ENCODE measurements around the gene TECRL. TPM values are rescaled to one million over a fixed set of nuclear protein-coding genes. Genes with fewer than 3 reads are reported as not detected.

The TECRL gene
- total and polyA plus RNA-seq, 2 experiments from 2014 or later: 0.10 to 0.21 TPM

DNA sequence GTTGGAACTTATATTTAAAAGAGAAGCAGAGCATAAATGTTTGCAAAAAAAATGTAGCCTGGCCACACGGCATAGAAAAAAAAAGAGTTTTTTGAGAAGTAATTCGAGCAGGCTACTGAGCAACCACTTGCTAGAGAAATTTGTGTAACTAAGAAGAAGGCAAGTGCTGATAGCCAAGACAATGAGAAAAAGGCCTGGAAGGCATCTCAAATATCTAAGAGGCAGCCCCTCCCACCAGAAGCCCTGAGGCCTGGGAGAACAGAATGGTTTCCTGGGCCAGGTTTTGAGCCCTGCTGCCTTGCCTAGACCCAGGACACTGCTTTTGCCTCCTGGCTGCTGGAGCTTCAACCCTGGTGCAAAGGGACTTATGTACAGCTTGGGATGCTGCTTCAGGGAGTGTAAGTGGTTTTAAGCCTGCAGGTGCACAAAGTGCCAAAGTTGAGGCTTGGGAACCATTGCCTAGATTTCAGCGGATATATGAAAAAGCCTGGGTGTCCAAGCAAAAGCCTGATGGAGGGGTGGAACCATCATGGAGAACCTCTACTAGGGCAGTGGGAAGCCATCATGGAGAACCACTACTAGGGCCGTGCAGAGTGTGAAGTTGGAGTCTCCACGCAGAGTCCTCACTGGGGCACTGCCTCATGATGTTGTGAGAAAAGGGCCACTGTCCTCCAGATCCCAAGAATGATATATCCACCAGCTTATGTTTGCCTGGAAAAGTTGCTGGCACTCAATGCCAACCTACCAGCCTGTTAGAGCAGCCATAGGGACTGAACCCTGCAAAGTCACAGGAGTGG lies 9.7 kb downstream of the TECRL start:
- no peak for TF ChIP-seq EZH2phosphoT487 (IDR thresholded peaks at IDR 0.05; ENCODE audit: low read depth, severe bottlenecking, unreplicated experiment)
- no peak for TF ChIP-seq EZH2 (IDR thresholded peaks at IDR 0.05; ENCODE audit: borderline replicate concordance)
- TF ChIP-seq, protein P1, sequence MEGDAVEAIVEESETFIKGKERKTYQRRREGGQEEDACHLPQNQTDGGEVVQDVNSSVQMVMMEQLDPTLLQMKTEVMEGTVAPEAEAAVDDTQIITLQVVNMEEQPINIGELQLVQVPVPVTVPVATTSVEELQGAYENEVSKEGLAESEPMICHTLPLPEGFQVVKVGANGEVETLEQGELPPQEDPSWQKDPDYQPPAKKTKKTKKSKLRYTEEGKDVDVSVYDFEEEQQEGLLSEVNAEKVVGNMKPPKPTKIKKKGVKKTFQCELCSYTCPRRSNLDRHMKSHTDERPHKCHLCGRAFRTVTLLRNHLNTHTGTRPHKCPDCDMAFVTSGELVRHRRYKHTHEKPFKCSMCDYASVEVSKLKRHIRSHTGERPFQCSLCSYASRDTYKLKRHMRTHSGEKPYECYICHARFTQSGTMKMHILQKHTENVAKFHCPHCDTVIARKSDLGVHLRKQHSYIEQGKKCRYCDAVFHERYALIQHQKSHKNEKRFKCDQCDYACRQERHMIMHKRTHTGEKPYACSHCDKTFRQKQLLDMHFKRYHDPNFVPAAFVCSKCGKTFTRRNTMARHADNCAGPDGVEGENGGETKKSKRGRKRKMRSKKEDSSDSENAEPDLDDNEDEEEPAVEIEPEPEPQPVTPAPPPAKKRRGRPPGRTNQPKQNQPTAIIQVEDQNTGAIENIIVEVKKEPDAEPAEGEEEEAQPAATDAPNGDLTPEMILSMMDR (IDR thresholded peaks at IDR 0.05; ENCODE audit: poor library complexity): no peak
- Histone ChIP-seq H3K4me3 (no peak overlapping the region), H3K9me3 (ENCODE audit: low read depth) (no peaks in the 10 kb centered on the region), H3K36me3 (replicated peaks; ENCODE audit: insufficient read depth, low read depth) (no peaks in the 10 kb centered on the region), H4K20me1 (ENCODE audit: insufficient read depth, poor library complexity, severe bottlenecking) (no peaks in the 10 kb centered on the region), H2AFZ (no peak overlapping the region), H3K4me1 (ENCODE audit: insufficient read depth) (no peaks in the 10 kb centered on the region), H3K4me2 (no peak overlapping the region), H3K27me3 (no peaks in the 10 kb centered on the region), H3K27ac (no peak overlapping the region), H3K79me2 (no peaks in the 10 kb centered on the region), H3K9me2 (replicated peaks; ENCODE audit: insufficient read depth) (no peaks in the 10 kb centered on the region)
- DNase-seq (ENCODE audit: low spot score): no peak
- WGBS (ENCODE audit: low lambda C conversion rate, missing lambda C conversion rate): 86% methylated on average over 5 of the region's 5 CpGs

GRCh38 chr4:64394469-64394868 lies 14.8 kb downstream of the TECRL start:
- no peaks in the 10 kb centered on the region for H3K9me3 ChIP-seq (ENCODE audit: low read depth)
- no peak for DNase-seq (ENCODE audit: low spot score)
- no peak overlapping the region for H3K4me3 ChIP-seq
- H3K4me1 ChIP-seq (ENCODE audit: insufficient read depth): no peaks in the 10 kb centered on the region
- no peak overlapping the region for H2AFZ ChIP-seq
- H4K20me1 ChIP-seq (ENCODE audit: insufficient read depth, poor library complexity, severe bottlenecking): no peaks in the 10 kb centered on the region
- H3K9me2 ChIP-seq (replicated peaks; ENCODE audit: insufficient read depth): no peaks in the 10 kb centered on the region
- no peak overlapping the region for H3K27ac ChIP-seq
- no peak overlapping the region for H3K4me2 ChIP-seq
- no peaks in the 10 kb centered on the region for H3K79me2 ChIP-seq
- no peaks in the 10 kb centered on the region for H3K36me3 ChIP-seq (replicated peaks; ENCODE audit: insufficient read depth, low read depth)
- TF ChIP-seq EZH2phosphoT487 (IDR thresholded peaks at IDR 0.05; ENCODE audit: low read depth, severe bottlenecking, unreplicated experiment): no peak
- TF ChIP-seq, protein P1 (IDR thresholded peaks at IDR 0.05; ENCODE audit: poor library complexity): no peak
- TF ChIP-seq EZH2 (IDR thresholded peaks at IDR 0.05; ENCODE audit: borderline replicate concordance): no peak
- no peaks in the 10 kb centered on the region for H3K27me3 ChIP-seq
- WGBS (ENCODE audit: low lambda C conversion rate, missing lambda C conversion rate): 93% methylated on average over 3 of the region's 3 CpGs

GRCh38 chr4:64388252-64388651 lies 21.0 kb downstream of the TECRL start:
- Histone ChIP-seq H2AFZ (no peak overlapping the region), H4K20me1 (ENCODE audit: insufficient read depth, poor library complexity, severe bottlenecking) (no peaks in the 10 kb centered on the region)
- 97% methylated on average over 1 of the region's 1 CpG for WGBS (ENCODE audit: low lambda C conversion rate, missing lambda C conversion rate)

More at GRCh38 chr4:64388252-64388651, 21.0 kb downstream of the TECRL start:
- Histone ChIP-seq H3K36me3 (replicated peaks; ENCODE audit: insufficient read depth, low read depth) (no peaks in the 10 kb centered on the region), H3K4me1 (ENCODE audit: insufficient read depth) (no peaks in the 10 kb centered on the region), H3K27me3 (no peaks in the 10 kb centered on the region), H3K79me2 (no peaks in the 10 kb centered on the region), H3K9me2 (replicated peaks; ENCODE audit: insufficient read depth) (no peaks in the 10 kb centered on the region), H3K4me3 (no peak overlapping the region), H3K27ac (no peak overlapping the region), H3K9me3 (ENCODE audit: low read depth) (no peaks in the 10 kb centered on the region), H3K4me2 (no peak overlapping the region)
- DNase-seq (ENCODE audit: low spot score): no peak
- TF ChIP-seq, protein P1 (IDR thresholded peaks at IDR 0.05; ENCODE audit: poor library complexity): no peak
- TF ChIP-seq EZH2 (IDR thresholded peaks at IDR 0.05; ENCODE audit: borderline replicate concordance) (no peak), EZH2phosphoT487 (IDR thresholded peaks at IDR 0.05; ENCODE audit: low read depth, severe bottlenecking, unreplicated experiment) (no peak)

All from hepatocyte (in vitro differentiated cells).